ENCODE data around the gene SYK.

DNA sequence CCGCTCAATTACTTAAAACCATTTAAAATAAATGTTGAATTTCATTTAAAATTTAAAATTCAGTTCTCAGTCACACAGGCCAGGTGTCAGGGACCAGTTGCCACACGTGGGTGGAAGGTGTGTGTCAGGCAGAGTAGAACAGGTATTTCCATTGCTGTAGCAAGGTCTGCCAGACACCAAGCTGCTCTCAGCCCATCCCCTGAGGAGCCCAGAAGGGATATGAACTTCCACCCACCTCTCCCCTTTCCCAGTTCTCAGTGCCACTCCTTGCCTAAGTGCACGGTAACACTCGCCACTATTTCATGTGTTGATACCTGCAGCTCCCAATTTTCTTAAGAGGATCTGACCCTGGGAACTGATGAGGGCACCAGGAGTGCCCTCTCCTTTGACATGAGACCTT, 12.7 kb downstream of the SYK start:
- TF ChIP-seq CTCF (IDR thresholded peaks at IDR 0.05; ENCODE audit: borderline replicate concordance, extremely low read depth, low read length, poor library complexity, severe bottlenecking) (no peak), EZH2 (IDR thresholded peaks at IDR 0.05; ENCODE audit: borderline replicate concordance, low read depth, low read length, severe bottlenecking) (no peak)

Data from DND-41 (cell line).